HCT116 (cell line): ENCODE measurements around the gene SPDYE4. TPM values are rescaled to one million over a fixed set of nuclear protein-coding genes. Genes with fewer than 3 reads are reported as not detected.

Experiments used
- ATAC-seq: fragments of 200-7000 bp; cut with Tn5 transposase; 2 replicates; pipeline ENCODE4 v1.9.1; 2020; ENCODE audit warnings: mild to moderate bottlenecking, moderate library complexity
- BruUV-seq: library from RNA; stranded (reverse); fragments of 400-500 nt; replicated peaks from 2 replicates; lab custom pipeline; 2021; lab: Mats Ljungman, UMichigan
- CTCF ChIA-PET: fragments of 300-600 bp; sonication (Branson Sonifier 250); formaldehyde crosslinking; loops from one replicate; lab custom pipeline; 2021; ENCODE audit warnings: antibody characterized with exemption; lab: Charles Lee
- POLR2A ChIA-PET: fragments of 300-600, 350-600 bp; sonication (Branson Sonifier 250); formaldehyde crosslinking; loops from one replicate; lab custom pipeline; 2021; ENCODE audit warnings: antibody characterized with exemption; lab: Charles Lee
- RAD21 ChIA-PET, 2 experiments: fragments of 300-600 bp; sonication (Branson Sonifier 250); formaldehyde crosslinking; loops; one replicate each; lab custom pipeline; 2023; ENCODE audit warnings: low total read pairs in 2 of 2; ENCODE audit not compliant: uncharacterized antibody in 2 of 2, unreplicated experiment in 2 of 2, low non-redundant PET in 1 of 2; lab: Charles Lee
- DNase-seq: peaks from one replicate; pipeline ENCODE4 v3.0.0-alpha.2; 2010; ENCODE audit warnings: low read depth, low spot score
- H2AFZ ChIP-seq: fragments of 200-600 bp; shearing (Covaris generic), sonication (generic); 2 replicates; pipeline ENCODE4 v1.6.1; 2017; ENCODE audit warnings: low read depth, mixed run types, mixed read lengths, antibody characterized with exemption, low read length; ENCODE audit not compliant: poor library complexity, severe bottlenecking
- H3K27ac ChIP-seq: 2 replicates; pipeline ENCODE4 v1.5.1; 2012; ENCODE audit warnings: low read depth, low read length
- H3K27me3 ChIP-seq: fragments of 200-600 bp; sonication (generic); 2 replicates; pipeline ENCODE4 v1.6.1; 2016; ENCODE audit warnings: mixed run types, low read length, mixed read lengths; ENCODE audit not compliant: insufficient read depth
- H3K36me3 ChIP-seq, 2 experiments: fragments of 200-500 bp in 1 of 2; fragments of 200-600 bp in 1 of 2; sonication (Bioruptor generic) in 1 of 2; sonication (generic) in 1 of 2; 2 replicates each; pipeline versions ENCODE4 v1.5.1 to v1.6.1; 2014 to 2016; ENCODE audit warnings: low read length in 2 of 2, inconsistent platforms in 1 of 2, mixed read lengths in 1 of 2, mixed run types in 1 of 2; ENCODE audit not compliant: insufficient read depth in 2 of 2, control insufficient read depth in 1 of 2
- H3K4me1 ChIP-seq, 2 experiments: fragments of 200-600 bp in 1 of 2; sonication (generic) in 1 of 2; 2 replicates each; pipeline versions ENCODE4 v1.5.1 to v1.6.1; 2012 to 2017; ENCODE audit warnings: low read length in 2 of 2, inconsistent platforms in 1 of 2, mild to moderate bottlenecking in 1 of 2, mixed read lengths in 1 of 2, mixed run types in 1 of 2, moderate library complexity in 1 of 2; ENCODE audit not compliant: insufficient read depth in 2 of 2, control insufficient read depth in 1 of 2
- H3K4me2 ChIP-seq: fragments of 200-600 bp; sonication (generic); 2 replicates; pipeline ENCODE4 v1.6.1; 2017; ENCODE audit warnings: mixed run types, low read length, mixed read lengths
- H3K4me3 ChIP-seq, 2 experiments: fragments of 200-600 bp in 1 of 2; sonication (generic) in 1 of 2; replicated peaks in 1 of 2; 2 replicates each; pipeline ENCODE4 v1.5.1; 2011 to 2016; ENCODE audit warnings: low read length in 2 of 2, control low read depth in 1 of 2, low read depth in 1 of 2, mild to moderate bottlenecking in 1 of 2, mixed read lengths in 1 of 2, mixed run types in 1 of 2
- H3K79me2 ChIP-seq: fragments of 200-600 bp; sonication (generic); 2 replicates; pipeline ENCODE4 v1.6.1; 2017; ENCODE audit warnings: mild to moderate bottlenecking, mixed run types, low read length, moderate library complexity, mixed read lengths; ENCODE audit not compliant: insufficient read depth
- H3K9ac ChIP-seq: fragments of 200-600 bp; sonication (generic); 2 replicates; pipeline ENCODE4 v1.6.1; 2016; ENCODE audit warnings: low read length, mixed read lengths
- H3K9me2 ChIP-seq: fragments of 200-600 bp; sonication (generic), shearing (Covaris generic); 2 replicates; pipeline ENCODE4 v1.6.1; 2017; ENCODE audit warnings: mixed run types, mild to moderate bottlenecking, moderate library complexity; ENCODE audit not compliant: insufficient read depth
- H3K9me3 ChIP-seq, 2 experiments: fragments of 200-500 bp in 1 of 2; fragments of 200-600 bp in 1 of 2; sonication (Bioruptor generic) in 1 of 2; sonication (generic) in 1 of 2; 2 replicates each; pipeline ENCODE4 v1.6.1; 2014 to 2017; ENCODE audit warnings: low read length in 2 of 2, mixed read lengths in 2 of 2, inconsistent platforms in 1 of 2, low read depth in 1 of 2, mild to moderate bottlenecking in 1 of 2, mixed run types in 1 of 2, moderate library complexity in 1 of 2; ENCODE audit not compliant: control insufficient read depth in 1 of 2, insufficient read depth in 1 of 2
- H4K20me1 ChIP-seq: fragments of 200-600 bp; sonication (generic), shearing (Covaris generic); 2 replicates; pipeline ENCODE4 v1.6.1; 2017; ENCODE audit warnings: mixed run types, mild to moderate bottlenecking, moderate library complexity; ENCODE audit not compliant: insufficient read depth
- CEBPB ChIP-seq: IDR thresholded peaks from 2 replicates; pipeline ENCODE4 v1.6.1; 2012; ENCODE audit warnings: low read depth
- EGR1 ChIP-seq: IDR thresholded peaks from 2 replicates; pipeline ENCODE4 v1.6.1; 2012; ENCODE audit warnings: low read depth
- EZH2phosphoT487 ChIP-seq: fragments of 200-600 bp; IDR thresholded peaks from 2 replicates; pipeline ENCODE4 v1.6.1; 2018; ENCODE audit warnings: antibody characterized with exemption, borderline replicate concordance
- FOSL1 ChIP-seq: IDR thresholded peaks from 2 replicates; pipeline ENCODE4 v1.6.1; 2012; ENCODE audit warnings: low read depth
- JUND ChIP-seq: IDR thresholded peaks from 2 replicates; pipeline ENCODE4 v1.6.1; 2012
- RAD21 ChIP-seq: IDR thresholded peaks from 2 replicates; pipeline ENCODE4 v1.6.1; 2012; ENCODE audit warnings: low read depth, mild to moderate bottlenecking
- SRF ChIP-seq: IDR thresholded peaks from 2 replicates; pipeline ENCODE4 v1.6.1; 2012; ENCODE audit warnings: low read depth
- ZNF274 ChIP-seq: fragments of 200-500 bp; sonication (Bioruptor generic); IDR thresholded peaks from 2 replicates; pipeline ENCODE4 v1.6.1; 2014; ENCODE audit warnings: mild to moderate bottlenecking, low read depth, low read length, inconsistent platforms
- intact Hi-C: fragments of 100-400 bp; cut with micrococcal nuclease; formaldehyde crosslinking; loops from 2 replicates; pipeline ENCODE4 v1.10.0; 2022
- total RNA-seq: library from RNA; stranded (reverse); gene quantifications from one replicate; pipeline ENCODE4 v1.2.1, GENCODE V29; 2021; ENCODE audit not compliant: unreplicated experiment
- TF ChIP-seq, protein P1 (sequence below): IDR thresholded peaks from 2 replicates; pipeline ENCODE4 v1.6.1; 2011; ENCODE audit warnings: mild to moderate bottlenecking, low read length, moderate library complexity; ENCODE audit not compliant: insufficient replicate concordance; ENCODE audit errors: extremely low read depth
- TF ChIP-seq, protein P2 (sequence below): IDR thresholded peaks from 2 replicates; pipeline ENCODE4 v1.6.1; 2012
- TF ChIP-seq, protein P3 (sequence below): IDR thresholded peaks from 2 replicates; pipeline ENCODE4 v1.6.1; 2012; ENCODE audit warnings: low read depth
- TF ChIP-seq, protein P4 (sequence below), 3 experiments: fragments of 200-600 bp in 1 of 3; sonication (generic) in 1 of 3; IDR thresholded peaks in 2 of 3; conservative IDR thresholded peaks in 1 of 3; 2 replicates each; pipeline ENCODE4 v1.5.1; 2012 to 2017; ENCODE audit warnings: low read depth in 2 of 3, low read length in 2 of 3, antibody characterized with exemption in 1 of 3, borderline replicate concordance in 1 of 3, control low read depth in 1 of 3, mild to moderate bottlenecking in 1 of 3, mixed read lengths in 1 of 3, mixed run types in 1 of 3, moderate library complexity in 1 of 3; ENCODE audit not compliant: insufficient read depth in 1 of 3
- TF ChIP-seq, protein P5 (sequence below): IDR thresholded peaks from 2 replicates; pipeline ENCODE4 v1.6.1; 2012

Gene SPDYE4
- total RNA-seq, 1 experiment from 2014 or later = not detected

DNA sequence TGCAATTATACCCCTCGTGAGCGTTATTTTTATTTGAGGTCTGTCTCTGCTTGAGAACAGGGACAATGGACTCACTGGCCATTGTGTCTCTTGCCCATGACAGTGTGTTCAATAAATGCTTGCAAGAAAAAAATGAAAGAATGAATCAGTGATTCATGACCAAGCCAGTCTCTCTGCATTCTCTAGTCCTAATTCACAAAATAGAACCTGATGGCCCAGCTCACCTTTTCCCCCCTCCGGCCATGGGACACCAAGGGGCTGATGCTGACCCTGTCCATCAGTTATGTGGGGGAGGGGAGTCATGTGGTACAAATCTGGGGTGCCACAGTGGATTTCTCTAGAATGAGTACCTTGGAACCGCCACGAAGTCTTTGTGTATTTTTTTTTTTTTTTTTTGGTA is 51.9 kb downstream of the SPDYE4 start:
- intact Hi-C loops = no loop called here
- no peaks in the 10 kb centered on the region for H3K79me2 ChIP-seq
- no peak for DNase-seq
- TF ChIP-seq CEBPB (no peak), EZH2phosphoT487 (no peak), SRF (no peak), ZNF274 (no peak), JUND (no peak)
- TF ChIP-seq, protein P1, sequence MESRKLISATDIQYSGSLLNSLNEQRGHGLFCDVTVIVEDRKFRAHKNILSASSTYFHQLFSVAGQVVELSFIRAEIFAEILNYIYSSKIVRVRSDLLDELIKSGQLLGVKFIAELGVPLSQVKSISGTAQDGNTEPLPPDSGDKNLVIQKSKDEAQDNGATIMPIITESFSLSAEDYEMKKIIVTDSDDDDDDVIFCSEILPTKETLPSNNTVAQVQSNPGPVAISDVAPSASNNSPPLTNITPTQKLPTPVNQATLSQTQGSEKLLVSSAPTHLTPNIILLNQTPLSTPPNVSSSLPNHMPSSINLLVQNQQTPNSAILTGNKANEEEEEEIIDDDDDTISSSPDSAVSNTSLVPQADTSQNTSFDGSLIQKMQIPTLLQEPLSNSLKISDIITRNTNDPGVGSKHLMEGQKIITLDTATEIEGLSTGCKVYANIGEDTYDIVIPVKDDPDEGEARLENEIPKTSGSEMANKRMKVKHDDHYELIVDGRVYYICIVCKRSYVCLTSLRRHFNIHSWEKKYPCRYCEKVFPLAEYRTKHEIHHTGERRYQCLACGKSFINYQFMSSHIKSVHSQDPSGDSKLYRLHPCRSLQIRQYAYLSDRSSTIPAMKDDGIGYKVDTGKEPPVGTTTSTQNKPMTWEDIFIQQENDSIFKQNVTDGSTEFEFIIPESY = no peak
- TF ChIP-seq, protein P2, sequence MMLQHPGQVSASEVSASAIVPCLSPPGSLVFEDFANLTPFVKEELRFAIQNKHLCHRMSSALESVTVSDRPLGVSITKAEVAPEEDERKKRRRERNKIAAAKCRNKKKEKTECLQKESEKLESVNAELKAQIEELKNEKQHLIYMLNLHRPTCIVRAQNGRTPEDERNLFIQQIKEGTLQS = no peak
- TF ChIP-seq, all 23 proteins: peak for 0
- BruUV-seq = no TSS peak
- H3K9me3 ChIP-seq = no peaks in the 10 kb centered on the region
- H3K36me3 ChIP-seq = no peaks in the 10 kb centered on the region
- no peaks in the 10 kb centered on the region for H3K9me2 ChIP-seq
- no peak for ATAC-seq
- no peak overlapping the region for H3K4me3 ChIP-seq
- no peaks in the 10 kb centered on the region for H4K20me1 ChIP-seq
- H3K9ac ChIP-seq = no peak overlapping the region
- peaks cover 39% of the 10 kb centered on the region for H3K27me3 ChIP-seq
- H3K4me2 ChIP-seq = no peak overlapping the region
- RAD21 ChIA-PET = no interaction called here
- H3K27ac ChIP-seq = no peak overlapping the region
- CTCF ChIA-PET = no interaction called here
- POLR2A ChIA-PET = no interaction called here
- H3K4me1 ChIP-seq = no peaks in the 10 kb centered on the region
- H2AFZ ChIP-seq = no peak overlapping the region

DNA sequence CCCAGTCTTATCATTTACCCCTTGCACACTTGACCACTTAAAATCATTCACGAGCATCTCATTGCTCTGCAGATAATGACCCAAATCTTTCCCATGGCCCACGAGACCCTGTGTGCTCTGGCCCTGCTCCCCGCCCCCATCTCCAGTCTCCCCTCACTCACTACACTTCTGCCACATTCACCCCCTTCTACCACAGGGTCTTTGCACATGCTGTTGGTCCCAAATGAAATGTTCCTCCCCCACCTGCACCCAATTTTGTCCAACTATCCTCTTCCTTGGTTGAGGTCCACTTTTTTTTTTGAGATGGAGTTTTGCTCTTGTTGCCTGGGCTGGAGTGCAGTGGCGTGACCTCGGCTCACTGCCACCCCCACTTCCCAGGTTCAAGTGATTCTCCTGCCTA is 52.9 kb downstream of the SPDYE4 start:
- H3K27me3 ChIP-seq = peaks cover 44% of the 10 kb centered on the region
- no peaks in the 10 kb centered on the region for H3K36me3 ChIP-seq
- no peak overlapping the region for H3K4me2 ChIP-seq
- POLR2A ChIA-PET = no interaction called here
- CTCF ChIA-PET = no interaction called here
- RAD21 ChIA-PET = no interaction called here
- intact Hi-C loops = no loop called here
- H3K4me3 ChIP-seq = no peak overlapping the region
- H3K9ac ChIP-seq = no peak overlapping the region
- H3K79me2 ChIP-seq = no peaks in the 10 kb centered on the region
- no peak overlapping the region for H2AFZ ChIP-seq
- DNase-seq (no peak), ATAC-seq (no peak)
- H3K27ac ChIP-seq = no peak overlapping the region
- H4K20me1 ChIP-seq = no peaks in the 10 kb centered on the region
- no peaks in the 10 kb centered on the region for H3K9me2 ChIP-seq
- H3K9me3 ChIP-seq = no peaks in the 10 kb centered on the region
- H3K4me1 ChIP-seq = no peaks in the 10 kb centered on the region
- BruUV-seq = no TSS peak
- TF ChIP-seq, protein P3, sequence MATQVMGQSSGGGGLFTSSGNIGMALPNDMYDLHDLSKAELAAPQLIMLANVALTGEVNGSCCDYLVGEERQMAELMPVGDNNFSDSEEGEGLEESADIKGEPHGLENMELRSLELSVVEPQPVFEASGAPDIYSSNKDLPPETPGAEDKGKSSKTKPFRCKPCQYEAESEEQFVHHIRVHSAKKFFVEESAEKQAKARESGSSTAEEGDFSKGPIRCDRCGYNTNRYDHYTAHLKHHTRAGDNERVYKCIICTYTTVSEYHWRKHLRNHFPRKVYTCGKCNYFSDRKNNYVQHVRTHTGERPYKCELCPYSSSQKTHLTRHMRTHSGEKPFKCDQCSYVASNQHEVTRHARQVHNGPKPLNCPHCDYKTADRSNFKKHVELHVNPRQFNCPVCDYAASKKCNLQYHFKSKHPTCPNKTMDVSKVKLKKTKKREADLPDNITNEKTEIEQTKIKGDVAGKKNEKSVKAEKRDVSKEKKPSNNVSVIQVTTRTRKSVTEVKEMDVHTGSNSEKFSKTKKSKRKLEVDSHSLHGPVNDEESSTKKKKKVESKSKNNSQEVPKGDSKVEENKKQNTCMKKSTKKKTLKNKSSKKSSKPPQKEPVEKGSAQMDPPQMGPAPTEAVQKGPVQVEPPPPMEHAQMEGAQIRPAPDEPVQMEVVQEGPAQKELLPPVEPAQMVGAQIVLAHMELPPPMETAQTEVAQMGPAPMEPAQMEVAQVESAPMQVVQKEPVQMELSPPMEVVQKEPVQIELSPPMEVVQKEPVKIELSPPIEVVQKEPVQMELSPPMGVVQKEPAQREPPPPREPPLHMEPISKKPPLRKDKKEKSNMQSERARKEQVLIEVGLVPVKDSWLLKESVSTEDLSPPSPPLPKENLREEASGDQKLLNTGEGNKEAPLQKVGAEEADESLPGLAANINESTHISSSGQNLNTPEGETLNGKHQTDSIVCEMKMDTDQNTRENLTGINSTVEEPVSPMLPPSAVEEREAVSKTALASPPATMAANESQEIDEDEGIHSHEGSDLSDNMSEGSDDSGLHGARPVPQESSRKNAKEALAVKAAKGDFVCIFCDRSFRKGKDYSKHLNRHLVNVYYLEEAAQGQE = no peak
- TF ChIP-seq EGR1 = no peak
- TF ChIP-seq RAD21 = no peak
- no peak for TF ChIP-seq FOSL1
- TF ChIP-seq CEBPB = no peak
- TF ChIP-seq, protein P4, sequence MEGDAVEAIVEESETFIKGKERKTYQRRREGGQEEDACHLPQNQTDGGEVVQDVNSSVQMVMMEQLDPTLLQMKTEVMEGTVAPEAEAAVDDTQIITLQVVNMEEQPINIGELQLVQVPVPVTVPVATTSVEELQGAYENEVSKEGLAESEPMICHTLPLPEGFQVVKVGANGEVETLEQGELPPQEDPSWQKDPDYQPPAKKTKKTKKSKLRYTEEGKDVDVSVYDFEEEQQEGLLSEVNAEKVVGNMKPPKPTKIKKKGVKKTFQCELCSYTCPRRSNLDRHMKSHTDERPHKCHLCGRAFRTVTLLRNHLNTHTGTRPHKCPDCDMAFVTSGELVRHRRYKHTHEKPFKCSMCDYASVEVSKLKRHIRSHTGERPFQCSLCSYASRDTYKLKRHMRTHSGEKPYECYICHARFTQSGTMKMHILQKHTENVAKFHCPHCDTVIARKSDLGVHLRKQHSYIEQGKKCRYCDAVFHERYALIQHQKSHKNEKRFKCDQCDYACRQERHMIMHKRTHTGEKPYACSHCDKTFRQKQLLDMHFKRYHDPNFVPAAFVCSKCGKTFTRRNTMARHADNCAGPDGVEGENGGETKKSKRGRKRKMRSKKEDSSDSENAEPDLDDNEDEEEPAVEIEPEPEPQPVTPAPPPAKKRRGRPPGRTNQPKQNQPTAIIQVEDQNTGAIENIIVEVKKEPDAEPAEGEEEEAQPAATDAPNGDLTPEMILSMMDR (IDR thresholded peaks at IDR 0.05 in 2 of 3, conservative IDR thresholded peaks at IDR 0.05 in 1 of 3; ENCODE audit: borderline replicate concordance in 1 of 3, insufficient read depth in 1 of 3, low read depth in 2 of 3, low read length in 2 of 3) = no peak
- TF ChIP-seq, protein P5, sequence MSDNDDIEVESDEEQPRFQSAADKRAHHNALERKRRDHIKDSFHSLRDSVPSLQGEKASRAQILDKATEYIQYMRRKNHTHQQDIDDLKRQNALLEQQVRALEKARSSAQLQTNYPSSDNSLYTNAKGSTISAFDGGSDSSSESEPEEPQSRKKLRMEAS = no peak
- no peak for TF ChIP-seq JUND
